Dermis microvascular lymphatic vessel endothelial cell (primary cell): ENCODE measurements around the gene TMOD4. TPM values are rescaled to one million over a fixed set of nuclear protein-coding genes. Genes with fewer than 3 reads are reported as not detected.

ENCODE experiments used
- DNase-seq, 2 donors: peaks; one replicate each; pipeline versions ENCODE4 v3.0.0 to v3.0.0-alpha.2; 2010; ENCODE audit warnings: low read depth in 2 of 2
- total RNA-seq: library from RNA; depleted of rRNA; stranded (reverse); fragments of >200 nt; gene quantifications from 2 replicates; pipeline ENCODE4 v1.2.1, GENCODE V29; 2014

TMOD4 gene
- total RNA-seq, 1 donor from 2014 or later, result not detected

GRCh38 chr1:151143986-151144385 is 31.8 kb downstream of the TMOD4 start:
- no peak for DNase-seq

GRCh38 chr1:151143057-151143435 is 32.7 kb downstream of the TMOD4 start:
- no peak for DNase-seq

GRCh38 chr1:151142411-151143056 is 33.2 kb downstream of the TMOD4 start:
- no peak for DNase-seq

GRCh38 chr1:151137789-151138188 is 38.0 kb downstream of the TMOD4 start:
- DNase-seq, result no peak

- DNase-seq, result no peak
Observed at GRCh38 chr1:151135433-151136385, 40.1 kb downstream of the TMOD4 start.

- no peak for DNase-seq
Observed at GRCh38 chr1:151134991-151135390, 40.8 kb downstream of the TMOD4 start.

GRCh38 chr1:151134396-151134795 is 41.4 kb downstream of the TMOD4 start:
- peak in 1 of 2 donors; percentile 23 for DNase-seq

GRCh38 chr1:151133018-151133806 is 42.6 kb downstream of the TMOD4 start:
- DNase-seq, result no peak

GRCh38 chr1:151132335-151133017 is 43.3 kb downstream of the TMOD4 start:
- no peak for DNase-seq

GRCh38 chr1:151131701-151132334 is 44.0 kb downstream of the TMOD4 start:
- peak in 1 of 2 donors; percentile 29 for DNase-seq

- DNase-seq, result peak; percentile 85 to 92
Observed at GRCh38 chr1:151130987-151131586, 44.7 kb downstream of the TMOD4 start.

- no peak for DNase-seq
Observed at GRCh38 chr1:151128800-151129199, 47.0 kb downstream of the TMOD4 start.

- no peak for DNase-seq
Observed at GRCh38 chr1:151124763-151125403, 50.9 kb downstream of the TMOD4 start.

Other genes with a start within 250 kb of the TMOD4 start
- 25.9 and 32.9 TPM in 2 replicates for gene SETDB1, start 249.6 kb downstream of the TMOD4 start, total RNA-seq
- 64.7 and 92.7 TPM in 2 replicates for gene CERS2, start 201.1 kb downstream of the TMOD4 start, total RNA-seq
- not detected in 2 replicates for gene ANXA9, start 193.7 kb downstream of the TMOD4 start, total RNA-seq
- gene MINDY1, start 169.1 kb downstream of the TMOD4 start, total RNA-seq, result 9.0 and 9.5 TPM in 2 replicates
- 4.0 and 8.0 TPM in 2 replicates for gene PRUNE1, start 167.5 kb downstream of the TMOD4 start, total RNA-seq
- gene BNIPL, start 139.4 kb downstream of the TMOD4 start, total RNA-seq, result under 0.01 and 0.13 TPM in 2 replicates
- 1.0 and 1.1 TPM in 2 replicates for gene C1orf56, start 128.2 kb downstream of the TMOD4 start, total RNA-seq
- gene CDC42SE1, start 116.4 kb downstream of the TMOD4 start, total RNA-seq, result 42.2 and 61.4 TPM in 2 replicates
- gene MLLT11, start 115.6 kb downstream of the TMOD4 start, total RNA-seq, result 1.3 and 1.8 TPM in 2 replicates
- 5.6 and 6.4 TPM in 2 replicates for gene GABPB2, start 105.2 kb downstream of the TMOD4 start, total RNA-seq
- 3.1 and 6.2 TPM in 2 replicates for gene SEMA6C, start 29.4 kb downstream of the TMOD4 start, total RNA-seq
- gene TNFAIP8L2, start 19.3 kb downstream of the TMOD4 start, total RNA-seq, result 0.13 TPM in 1 of 2 replicates, not detected in the other
- 3.2 and 3.5 TPM in 2 replicates for gene LYSMD1, start 10.1 kb downstream of the TMOD4 start, total RNA-seq
- 16.7 and 17.5 TPM in 2 replicates for gene SCNM1, start 9.8 kb downstream of the TMOD4 start, total RNA-seq
- gene VPS72, start 14.2 kb upstream of the TMOD4 start, total RNA-seq, result 40.8 and 42.1 TPM in 2 replicates
- 32.6 and 44.3 TPM in 2 replicates for gene PIP5K1A, start 22.6 kb upstream of the TMOD4 start, total RNA-seq
- gene PSMD4, start 78.8 kb upstream of the TMOD4 start, total RNA-seq, result 192 and 200 TPM in 2 replicates
- 5.8 and 9.7 TPM in 2 replicates for gene ZNF687, start 106.3 kb upstream of the TMOD4 start, total RNA-seq
- gene PI4KB, start 151.4 kb upstream of the TMOD4 start, total RNA-seq, result 29.7 and 38.1 TPM in 2 replicates
- gene RFX5, start 171.3 kb upstream of the TMOD4 start, total RNA-seq, result 40.7 and 48.7 TPM in 2 replicates
- 0.13 and 0.25 TPM in 2 replicates for gene SELENBP1, start 196.7 kb upstream of the TMOD4 start, total RNA-seq
- 435 and 447 TPM in 2 replicates for gene PSMB4, start 223.6 kb upstream of the TMOD4 start, total RNA-seq